HG03457 (cell line): ENCODE data around the gene CBY2.

ENCODE experiments used
- ATAC-seq: cut with Tn5 transposase; IDR thresholded peaks from one replicate; pipeline ENCODE4 v1.9.1; 2021; ENCODE audit warnings: moderate number of reproducible peaks; ENCODE audit not compliant: unreplicated experiment

The CBY2 gene

GRCh38 chr13:45700971-45701900, 884 bp upstream of the CBY2 start:
- peak; percentile 63 for ATAC-seq

GRCh38 chr13:45702869-45703391, 810 bp downstream of the CBY2 start:
- no peak for ATAC-seq

GRCh38 chr13:45704211-45704739, 2.2 kb downstream of the CBY2 start:
- no peak for ATAC-seq

- no peak for ATAC-seq
These were observed 3.0 kb downstream of the CBY2 start for GRCh38 chr13:45704854-45705695.

- no peak for ATAC-seq
These were observed 3.8 kb downstream of the CBY2 start for GRCh38 chr13:45705918-45706317.

GRCh38 chr13:45707516-45708100, 5.5 kb downstream of the CBY2 start:
- ATAC-seq = no peak

GRCh38 chr13:45711951-45712350, 9.8 kb downstream of the CBY2 start:
- ATAC-seq = no peak

GRCh38 chr13:45713106-45713690, 11.1 kb downstream of the CBY2 start:
- no peak for ATAC-seq

GRCh38 chr13:45713721-45714120, 11.6 kb downstream of the CBY2 start:
- ATAC-seq = no peak

- no peak for ATAC-seq
These were observed 12.1 kb downstream of the CBY2 start for GRCh38 chr13:45714170-45714569.

- ATAC-seq = no peak
These were observed 13.2 kb downstream of the CBY2 start for GRCh38 chr13:45715351-45715750.

- no peak for ATAC-seq
These were observed 15.2 kb downstream of the CBY2 start for GRCh38 chr13:45717349-45717748.

- no peak for ATAC-seq
These were observed 15.9 kb downstream of the CBY2 start for GRCh38 chr13:45718063-45718462.

GRCh38 chr13:45718992-45719391, 16.9 kb downstream of the CBY2 start:
- no peak for ATAC-seq

GRCh38 chr13:45721203-45721731, 19.1 kb downstream of the CBY2 start:
- ATAC-seq = no peak

- no peak for ATAC-seq
These were observed 21.7 kb downstream of the CBY2 start for GRCh38 chr13:45723798-45724197.

- no peak for ATAC-seq
These were observed 26.6 kb downstream of the CBY2 start for GRCh38 chr13:45728759-45729158.

- ATAC-seq = no peak
These were observed 29.3 kb downstream of the CBY2 start for GRCh38 chr13:45731455-45731854.

GRCh38 chr13:45732916-45733315, 30.8 kb downstream of the CBY2 start:
- ATAC-seq = no peak

- no peak for ATAC-seq
These were observed 31.2 kb downstream of the CBY2 start for GRCh38 chr13:45733361-45733760.
